Sigmoid colon (tissue), 4 donors: Measurements from ENCODE around the gene EPB41L3.

Experiments
- CTCF ChIP-seq, 4 experiments: fragments of 450-650 bp in 3 of 4; fragments of 200-600 bp in 1 of 4; IDR thresholded peaks; one replicate each; pipeline ENCODE4 v1.5.1; 2016 to 2019; ENCODE audit warnings: antibody characterized with exemption in 4 of 4, mild to moderate bottlenecking in 3 of 4, moderate library complexity in 2 of 4
- EP300 ChIP-seq, 4 donors: sonication (generic); formaldehyde crosslinking; IDR thresholded peaks; one replicate each; pipeline ENCODE4 v1.6.1; 2017; ENCODE audit warnings: antibody characterized with exemption in 4 of 4
- POLR2A ChIP-seq, 2 donors: fragments of 450-650 bp; IDR thresholded peaks; one replicate each; pipeline ENCODE4 v1.6.1; 2016; ENCODE audit warnings: antibody characterized with exemption in 2 of 2, mild to moderate bottlenecking in 2 of 2, moderate library complexity in 2 of 2
- POLR2AphosphoS5 ChIP-seq, 4 donors: sonication (generic); formaldehyde crosslinking; IDR thresholded peaks; one replicate each; pipeline ENCODE4 v1.6.1; 2017; ENCODE audit warnings: antibody characterized with exemption in 4 of 4

GRCh38 chr18:5444269-5444668 is 99.5 kb downstream of the EPB41L3 start:
- TF ChIP-seq CTCF (IDR thresholded peaks at IDR 0.05) (no peak), EP300 (IDR thresholded peaks at IDR 0.05) (no peak), POLR2A (IDR thresholded peaks at IDR 0.05) (no peak), POLR2AphosphoS5 (IDR thresholded peaks at IDR 0.05) (no peak)
